Endodermal cell (in vitro differentiated cells): ENCODE results near the gene RBM45. TPM values are rescaled to one million over a fixed set of nuclear protein-coding genes. Genes with fewer than 3 reads are reported as not detected.

Source experiments
- DNase-seq: peaks from one replicate; pipeline ENCODE4 v3.0.0-alpha.2; 2017
- H3K27ac ChIP-seq: 2 replicates; pipeline ENCODE4 v1.5.1; 2013; ENCODE audit warnings: mild to moderate bottlenecking, low read depth, low read length, moderate library complexity
- H3K27me3 ChIP-seq: 2 replicates; pipeline ENCODE4 v1.6.1; 2013; ENCODE audit warnings: mild to moderate bottlenecking, low read length, moderate library complexity; ENCODE audit not compliant: insufficient read depth, control insufficient read depth, poor library complexity, severe bottlenecking
- H3K36me3 ChIP-seq: 2 replicates; pipeline ENCODE4 v1.7.0; 2013; ENCODE audit warnings: mild to moderate bottlenecking, low read length, moderate library complexity; ENCODE audit not compliant: control insufficient read depth, insufficient read depth
- H3K4me1 ChIP-seq: one replicate; pipeline ENCODE4 v1.7.0; 2013; ENCODE audit warnings: low read length; ENCODE audit not compliant: control insufficient read depth, insufficient read depth
- H3K4me3 ChIP-seq: 2 replicates; pipeline ENCODE4 v1.5.1; 2013; ENCODE audit warnings: mild to moderate bottlenecking, low read length, moderate library complexity
- H3K9ac ChIP-seq: 2 replicates; pipeline ENCODE4 v1.6.1; 2013; ENCODE audit warnings: mild to moderate bottlenecking, low read length, moderate library complexity; ENCODE audit not compliant: poor library complexity, severe bottlenecking; ENCODE audit errors: extremely low read depth
- H3K9me3 ChIP-seq: 2 replicates; pipeline ENCODE4 v1.6.1; 2013; ENCODE audit warnings: mild to moderate bottlenecking, low read length, moderate library complexity; ENCODE audit not compliant: control insufficient read depth
- H3K27ac Mint-ChIP-seq: 2 replicates; pipeline ENCODE4 v1.8.0; 2020; ENCODE audit warnings: mixed read lengths
- H3K27me3 Mint-ChIP-seq: 2 replicates; pipeline ENCODE4 v1.8.0; 2021; ENCODE audit warnings: mild to moderate bottlenecking, mixed read lengths; ENCODE audit not compliant: insufficient read depth
- H3K36me3 Mint-ChIP-seq: 2 replicates; pipeline ENCODE4 v1.8.0; 2020; ENCODE audit warnings: low read depth, mixed read lengths
- H3K4me1 Mint-ChIP-seq: 2 replicates; pipeline ENCODE4 v1.8.0; 2020; ENCODE audit warnings: mixed read lengths
- H3K4me3 Mint-ChIP-seq: 2 replicates; pipeline ENCODE4 v1.8.0; 2020; ENCODE audit warnings: mild to moderate bottlenecking, moderate library complexity, mixed read lengths
- H3K9me3 Mint-ChIP-seq: 2 replicates; pipeline ENCODE4 v1.8.0; 2020; ENCODE audit warnings: mild to moderate bottlenecking, mixed read lengths
- CTCF ChIP-seq: fragments of 200-600 bp; sonication (generic); conservative IDR thresholded peaks from 2 replicates; pipeline ENCODE4 v1.5.0; 2021; ENCODE audit warnings: antibody characterized with exemption, mild to moderate bottlenecking
- WGBS, 2 experiments: methylation state at CpG; one replicate each; pipeline versions ENCODE4 v1.1.5 to v1.1.7; 2013; ENCODE audit warnings: missing lambda C conversion rate in 2 of 2, mixed read lengths in 1 of 2; ENCODE audit not compliant: insufficient coverage in 1 of 2, insufficient read length in 1 of 2; 5-methylcytosine and 5-hydroxymethylcytosine counted together
- total RNA-seq, 2 donors: library from RNA; stranded (reverse); fragmentation: NEBNext Ultra II Directional in 1 of 2; extraction: Animal tissue kit (Norgen Biotek cat#: 25700) in 1 of 2; gene quantifications; 2 replicates in 1 of 2; 3 replicates in 1 of 2; pipeline ENCODE4 v1.2.1, GENCODE V29; 2021

Gene RBM45
- total RNA-seq, 2 donors from 2014 or later = 13.7 to 14.9 TPM

GRCh38 chr2:178082408-178083045 is 29.7 kb upstream of the RBM45 start:
- no peaks in the 10 kb centered on the region for H3K27me3 ChIP-seq
- 90 to 100% methylated on average over 3 of the region's 3 CpGs for WGBS, 2 experiments
- H3K9ac ChIP-seq = no peak overlapping the region
- Mint-ChIP-seq H3K4me1 (no peaks in the 10 kb centered on the region), H3K4me3 (no peak overlapping the region), H3K9me3 (peaks cover 11% of the 10 kb centered on the region), H3K27me3 (peaks cover 8% of the 10 kb centered on the region), H3K36me3 (no peaks in the 10 kb centered on the region), H3K27ac (no peak overlapping the region)
- no peak overlapping the region for H3K27ac ChIP-seq
- no peaks in the 10 kb centered on the region for H3K4me1 ChIP-seq
- H3K9me3 ChIP-seq = peaks cover 10% of the 10 kb centered on the region
- TF ChIP-seq CTCF = no peak
- DNase-seq = no peak
- no peak overlapping the region for H3K4me3 ChIP-seq
- no peaks in the 10 kb centered on the region for H3K36me3 ChIP-seq

- Mint-ChIP-seq H3K36me3 (no peaks in the 10 kb centered on the region), H3K9me3 (peaks cover 9% of the 10 kb centered on the region), H3K4me1 (no peaks in the 10 kb centered on the region), H3K4me3 (no peak overlapping the region), H3K27ac (no peak overlapping the region), H3K27me3 (peaks cover 6% of the 10 kb centered on the region)
- no peak for DNase-seq
- Histone ChIP-seq H3K4me3 (no peak overlapping the region), H3K9ac (no peak overlapping the region), H3K9me3 (peaks cover 15% of the 10 kb centered on the region), H3K27me3 (no peaks in the 10 kb centered on the region), H3K27ac (no peak overlapping the region), H3K4me1 (no peaks in the 10 kb centered on the region), H3K36me3 (no peaks in the 10 kb centered on the region)
- no peak for TF ChIP-seq CTCF
- WGBS, 2 experiments = 90 to 95% methylated on average over 3 of the region's 3 CpGs
Measured at GRCh38 chr2:178084273-178084672, 28.0 kb upstream of the RBM45 start.

GRCh38 chr2:178088774-178089270 is 23.4 kb upstream of the RBM45 start:
- H3K27ac Mint-ChIP-seq = no peak overlapping the region
- H3K4me3 Mint-ChIP-seq = no peak overlapping the region
- no peak for TF ChIP-seq CTCF

More at GRCh38 chr2:178088774-178089270, 23.4 kb upstream of the RBM45 start:
- no peak overlapping the region for H3K9ac ChIP-seq
- H3K36me3 ChIP-seq = no peaks in the 10 kb centered on the region
- WGBS, 2 experiments = 91 to 93% methylated on average over 5 to 6 of the region's 6 CpGs
- no peak for DNase-seq
- no peaks in the 10 kb centered on the region for H3K4me1 ChIP-seq
- no peak overlapping the region for H3K27ac ChIP-seq
- H3K27me3 ChIP-seq = no peaks in the 10 kb centered on the region
- H3K27me3 Mint-ChIP-seq = no peaks in the 10 kb centered on the region
- H3K9me3 ChIP-seq = peaks cover 11% of the 10 kb centered on the region
- H3K9me3 Mint-ChIP-seq = no peaks in the 10 kb centered on the region
- no peaks in the 10 kb centered on the region for H3K36me3 Mint-ChIP-seq
- peaks cover 6% of the 10 kb centered on the region for H3K4me1 Mint-ChIP-seq
- H3K4me3 ChIP-seq = peak overlapping the region; percentile 49
